ENCODE results near the gene SAPCD2. TPM values are rescaled to one million over a fixed set of nuclear protein-coding genes. Genes with fewer than 3 reads are reported as not detected.

SAPCD2 gene
- total RNA-seq, 2 experiments from 2014 or later, result 0.17 to 0.19 TPM

- POLR2A ChIA-PET, result no interaction called here
- Histone ChIP-seq H3K27me3 (ENCODE audit: control insufficient read depth in 1 of 2, insufficient read depth in 2 of 2, low read length in 2 of 2) (peaks cover 37 to 40% of the 10 kb centered on the region in 2 experiments), H3K27ac (ENCODE audit: low read depth in 1 of 2, low read length in 2 of 2) (no peak overlapping the region), H3K4me3 (ENCODE audit: low read length) (no peak overlapping the region), H3K4me1 (ENCODE audit: insufficient read depth, low read length) (peaks cover 35% of the 10 kb centered on the region), H3K9me3 (ENCODE audit: control insufficient read depth in 1 of 2, insufficient read depth in 1 of 2, low read length in 2 of 2) (peaks cover 0 to 28% of the 10 kb centered on the region in 2 experiments), H3K36me3 (ENCODE audit: insufficient read depth, low read length) (no peaks in the 10 kb centered on the region)
- DNase-seq (no peak), ATAC-seq (ENCODE audit: poor library complexity) (no peak)
- Mint-ChIP-seq H3K4me3 (no peak overlapping the region), H3K27ac (no peak overlapping the region), H3K4me1 (ENCODE audit: low read depth) (no peaks in the 10 kb centered on the region), H3K27me3 (peaks cover 26% of the 10 kb centered on the region), H3K36me3 (ENCODE audit: low read depth) (no peaks in the 10 kb centered on the region), H3K9me3 (no peaks in the 10 kb centered on the region)
- CTCF ChIA-PET, result interaction anchor here (1.9 to 2.2 kb wide), 2 partner anchors 8 to 21 kb away, joined by 5 to 6 read pairs; no protein-coding TSS in a partner anchor
- intact Hi-C loops (cut with DNase I, micrococcal nuclease), result no loop called here
- TF ChIP-seq CTCF (IDR thresholded peaks at IDR 0.05), result no peak
Observed at GRCh38 chr9:137042751-137043727, 27.3 kb downstream of the SAPCD2 start.

DNA sequence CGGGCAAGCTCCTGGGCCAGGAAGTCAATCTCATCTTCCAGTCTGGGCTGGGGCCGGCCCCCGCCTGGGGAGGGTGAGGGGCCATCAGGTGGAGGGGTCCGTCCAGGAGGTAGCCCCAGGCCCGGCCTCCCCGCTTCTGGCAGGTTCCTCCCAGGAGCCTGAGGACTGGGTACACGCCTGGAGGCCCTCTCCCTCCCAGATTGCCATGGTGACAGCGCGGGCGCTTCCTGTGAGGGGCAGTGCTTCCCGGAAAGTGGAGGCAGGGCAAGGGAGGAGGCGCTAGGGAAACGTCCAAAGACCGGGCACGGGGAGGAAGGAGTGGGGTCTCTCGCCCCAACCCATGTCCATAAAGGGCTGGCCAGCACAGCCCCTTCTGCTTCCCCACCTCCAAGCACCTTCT lies 29.2 kb downstream of the SAPCD2 start:
- Mint-ChIP-seq H3K4me1 (ENCODE audit: low read depth) (no peaks in the 10 kb centered on the region), H3K4me3 (no peak overlapping the region), H3K27me3 (peaks cover 9% of the 10 kb centered on the region), H3K27ac (no peak overlapping the region), H3K36me3 (ENCODE audit: low read depth) (no peaks in the 10 kb centered on the region), H3K9me3 (no peaks in the 10 kb centered on the region)
- H3K36me3 ChIP-seq (ENCODE audit: insufficient read depth, low read length), result no peaks in the 10 kb centered on the region
- ChIA-PET POLR2A (no interaction called here), CTCF (no interaction called here)
- H3K27me3 ChIP-seq (ENCODE audit: control insufficient read depth in 1 of 2, insufficient read depth in 2 of 2, low read length in 2 of 2), result peaks cover 22 to 25% of the 10 kb centered on the region in 2 experiments
- intact Hi-C loops (cut with DNase I, micrococcal nuclease), result no loop called here
- H3K4me3 ChIP-seq (ENCODE audit: low read length), result no peak overlapping the region
- H3K27ac ChIP-seq (ENCODE audit: low read depth in 1 of 2, low read length in 2 of 2), result no peak overlapping the region
- no peak for DNase-seq
- no peak for TF ChIP-seq CTCF (IDR thresholded peaks at IDR 0.05)
- peaks cover 0 to 15% of the 10 kb centered on the region in 2 experiments for H3K9me3 ChIP-seq (ENCODE audit: control insufficient read depth in 1 of 2, insufficient read depth in 1 of 2, low read length in 2 of 2)
- peaks cover 26% of the 10 kb centered on the region for H3K4me1 ChIP-seq (ENCODE audit: insufficient read depth, low read length)
- ATAC-seq (ENCODE audit: poor library complexity), result no peak

GRCh38 chr9:137040568-137040967 lies 29.8 kb downstream of the SAPCD2 start:
- no peaks in the 10 kb centered on the region for H3K36me3 Mint-ChIP-seq (ENCODE audit: low read depth)
- intact Hi-C loops (cut with DNase I, micrococcal nuclease), result no loop called here
- no peak for TF ChIP-seq CTCF (IDR thresholded peaks at IDR 0.05)
- H3K27me3 ChIP-seq (ENCODE audit: control insufficient read depth in 1 of 2, insufficient read depth in 2 of 2, low read length in 2 of 2), result peaks cover 21 to 25% of the 10 kb centered on the region in 2 experiments
- peaks cover 9% of the 10 kb centered on the region for H3K27me3 Mint-ChIP-seq
- ChIA-PET CTCF (no interaction called here), POLR2A (no interaction called here)
- no peaks in the 10 kb centered on the region for H3K4me1 Mint-ChIP-seq (ENCODE audit: low read depth)
- no peak overlapping the region for H3K4me3 Mint-ChIP-seq
- no peak overlapping the region for H3K4me3 ChIP-seq (ENCODE audit: low read length)
- ATAC-seq (ENCODE audit: poor library complexity) (no peak), DNase-seq (no peak)
- H3K4me1 ChIP-seq (ENCODE audit: insufficient read depth, low read length), result peaks cover 25% of the 10 kb centered on the region
- H3K36me3 ChIP-seq (ENCODE audit: insufficient read depth, low read length), result no peaks in the 10 kb centered on the region
- H3K9me3 Mint-ChIP-seq, result no peaks in the 10 kb centered on the region
- no peak overlapping the region for H3K27ac Mint-ChIP-seq
- no peak overlapping the region for H3K27ac ChIP-seq (ENCODE audit: low read depth in 1 of 2, low read length in 2 of 2)
- peaks cover 0 to 14% of the 10 kb centered on the region in 2 experiments for H3K9me3 ChIP-seq (ENCODE audit: control insufficient read depth in 1 of 2, insufficient read depth in 1 of 2, low read length in 2 of 2)

Data from CD4-positive, alpha-beta T cell (primary cell).